Body of pancreas (tissue), 4 donors: ENCODE results near the gene PHYKPL. TPM values are rescaled to one million over a fixed set of nuclear protein-coding genes. Genes with fewer than 3 reads are reported as not detected.

Source experiments
- ATAC-seq: fragments of 150-250 bp; one replicate; pipeline ENCODE4 v1.9.1; 2016
- DNase-seq, 4 donors: peaks; one replicate each; pipeline ENCODE4 v3.0.0-alpha.2; 2019
- H3K27ac ChIP-seq, 4 donors: fragments of 200-600 bp; sonication (generic); 1 replicate in 3 of 4; 2 replicates in 1 of 4; pipeline versions ENCODE4 v1.5.1 to v1.6.1; 2016 to 2019; ENCODE audit warnings: mild to moderate bottlenecking in 1 of 4, mixed read lengths in 1 of 4, moderate library complexity in 1 of 4
- H3K27me3 ChIP-seq, 2 donors: fragments of 200-600 bp; sonication (generic); one replicate each; pipeline ENCODE4 v1.6.0; 2016; ENCODE audit warnings: mild to moderate bottlenecking in 1 of 2
- H3K36me3 ChIP-seq, 2 donors: fragments of 200-600 bp; sonication (generic); replicated peaks in 1 of 2; 2 replicates each; pipeline ENCODE4 v1.5.1; 2016; ENCODE audit warnings: low read depth in 2 of 2; ENCODE audit not compliant: insufficient read depth in 1 of 2
- H3K4me1 ChIP-seq: fragments of 200-600 bp; sonication (generic); one replicate; pipeline ENCODE4 v1.6.0; 2016
- H3K4me3 ChIP-seq, 2 donors: fragments of 200-600 bp; sonication (generic); 1 replicate in 1 of 2; 2 replicates in 1 of 2; pipeline ENCODE4 v1.5.1; 2016 to 2019
- H3K9me3 ChIP-seq, 3 donors: fragments of 200-600 bp; sonication (generic); 1 replicate in 2 of 3; 2 replicates in 1 of 3; pipeline ENCODE4 v1.5.1; 2016
- CTCF ChIP-seq, 7 experiments: fragments of 450-650 bp in 4 of 7; fragments of 200-600 bp in 3 of 7; sonication (generic) in 3 of 7; IDR thresholded peaks; one replicate each; pipeline ENCODE4 v1.5.1; 2016 to 2019; ENCODE audit warnings: antibody characterized with exemption in 7 of 7
- POLR2A ChIP-seq, 3 donors: fragments of 450-650 bp; IDR thresholded peaks; one replicate each; pipeline ENCODE4 v1.6.1; 2016; ENCODE audit warnings: antibody characterized with exemption in 3 of 3, mild to moderate bottlenecking in 2 of 3
- WGBS, 2 donors: methylation state at CpG; one replicate each; pipeline ENCODE4 v1.1.5; 2017; 5-methylcytosine and 5-hydroxymethylcytosine counted together
- intact Hi-C: fragments of 100-400 bp; cut with DNase I; formaldehyde crosslinking; loops from one replicate; pipeline ENCODE4 v1.15.1; 2023
- total RNA-seq, 2 donors: library from RNA; depleted of rRNA; stranded (reverse); fragments of >200 nt; gene quantifications; one replicate each; pipeline ENCODE4 v1.1.0, GENCODE V29; 2016

Gene PHYKPL
- total RNA-seq, 2 donors from 2014 or later, result 47.0 to 76.5 TPM

DNA sequence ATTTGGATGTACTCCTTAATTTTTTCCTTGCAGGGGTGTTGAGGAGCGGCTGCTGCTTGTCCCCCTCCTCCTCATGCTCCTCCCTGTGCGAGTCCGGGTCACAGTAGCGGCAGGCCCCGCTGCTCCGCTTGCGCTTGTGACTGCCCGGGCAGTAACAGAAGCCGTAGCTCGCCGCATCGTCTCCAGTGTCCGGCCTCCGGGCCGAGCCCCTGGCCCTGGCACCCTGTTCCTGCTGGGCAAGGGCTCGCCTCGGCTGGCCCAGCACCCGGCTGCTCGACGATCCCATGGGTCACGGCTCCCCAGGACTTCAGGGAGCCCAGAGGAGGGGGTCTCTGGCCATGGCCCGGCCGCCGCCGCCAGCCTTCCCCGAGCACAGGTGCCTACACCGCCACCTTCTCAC is 45.6 kb downstream of the PHYKPL start, which contains the start of gene GMCL2:
TSS of gene GMCL2 (minus strand) at position 358 of the 400 bp plus-strand sequence. CDS start at position 286, 72 bp downstream.
- intact Hi-C loops, result no loop called here
- no peak for DNase-seq
- 64 to 86% methylated on average over 21 to 23 of the region's 27 CpGs for WGBS, 2 donors
- TF ChIP-seq CTCF (IDR thresholded peaks at IDR 0.05) (no peak), POLR2A (IDR thresholded peaks at IDR 0.05) (no peak)
- Histone ChIP-seq H3K4me3 (no peak within 1 kb of the TSS), H3K4me1 (no peaks in the 10 kb centered on the region), H3K27ac (no peak within 1 kb of the TSS), H3K36me3 (no peaks in the 10 kb centered on the region), H3K27me3 (peaks cover 0 to 2% of the 10 kb centered on the region in 2 donors), H3K9me3 (no peaks in the 10 kb centered on the region)
- ATAC-seq, result no peak

DNA sequence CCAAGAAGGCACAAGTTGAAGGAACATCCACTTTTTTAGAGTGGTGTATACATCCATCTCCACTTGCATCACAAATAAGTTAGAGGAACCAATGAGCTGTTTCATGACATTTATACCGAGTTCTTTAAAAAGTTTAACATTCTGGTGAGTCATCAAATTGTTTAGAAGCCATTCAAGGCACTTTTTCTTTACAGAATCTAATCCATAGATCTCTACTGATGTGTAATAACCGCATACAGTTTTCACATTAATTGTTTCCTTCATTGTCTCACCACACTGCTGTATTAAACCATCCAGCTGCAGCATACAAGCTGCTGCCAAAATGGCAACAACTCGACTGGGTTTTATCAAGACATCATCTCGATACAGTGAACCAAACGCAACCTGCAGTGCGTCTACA is 46.2 kb downstream of the PHYKPL start:
- ATAC-seq (no peak), DNase-seq (no peak)
- intact Hi-C loops, result no loop called here
- H3K27ac ChIP-seq, result no peak overlapping the region
- TF ChIP-seq POLR2A (IDR thresholded peaks at IDR 0.05), result no peak
- no peak for TF ChIP-seq CTCF (IDR thresholded peaks at IDR 0.05)
- H3K9me3 ChIP-seq, result no peaks in the 10 kb centered on the region
- 69 to 73% methylated on average over 6 of the region's 6 CpGs for WGBS, 2 donors
- no peaks in the 10 kb centered on the region for H3K4me1 ChIP-seq
- no peaks in the 10 kb centered on the region for H3K27me3 ChIP-seq
- no peaks in the 10 kb centered on the region for H3K36me3 ChIP-seq
- H3K4me3 ChIP-seq, result no peak overlapping the region

- TF ChIP-seq POLR2A (IDR thresholded peaks at IDR 0.05) (no peak), CTCF (IDR thresholded peaks at IDR 0.05) (no peak)
Measured at GRCh38 chr5:178182158-178182876, 50.3 kb downstream of the PHYKPL start.

DNA sequence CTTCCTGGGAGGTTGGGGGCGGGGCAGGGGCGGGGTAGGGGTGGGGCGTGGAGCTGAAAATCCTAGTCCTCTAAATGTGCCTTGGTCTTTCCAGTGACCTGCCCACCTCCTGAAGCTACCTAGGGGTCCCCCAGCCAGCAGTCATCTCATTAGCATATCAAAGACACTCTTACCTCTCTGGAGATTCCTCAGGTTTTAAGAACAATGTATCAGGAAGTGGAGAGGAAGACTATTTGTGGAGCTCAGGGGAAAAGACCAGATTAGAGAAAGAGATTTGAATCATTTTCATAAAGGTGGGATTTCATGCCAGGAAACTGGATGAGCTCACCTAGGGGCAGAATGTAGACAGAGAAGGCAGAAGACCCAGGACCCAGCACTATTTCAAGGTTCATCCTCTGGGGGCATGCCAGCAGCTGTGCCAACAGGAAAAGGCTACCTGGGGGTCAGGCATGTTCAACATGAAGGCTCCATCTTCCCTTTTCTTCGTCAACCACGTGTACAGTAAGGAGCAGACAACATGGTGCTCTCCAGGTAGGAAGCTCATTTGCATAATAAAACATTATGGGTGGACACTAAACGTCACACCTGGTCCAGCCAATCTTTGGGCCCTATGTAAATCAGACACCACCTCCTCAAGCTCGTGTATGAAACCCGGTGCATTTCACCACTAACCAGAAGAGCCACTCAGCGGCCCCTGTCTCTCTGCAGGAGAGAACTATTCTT is 52.3 kb downstream of the PHYKPL start:
- intact Hi-C loops, result no loop called here
- DNase-seq (no peak), ATAC-seq (no peak)
- H3K4me1 ChIP-seq, result no peaks in the 10 kb centered on the region
- no peaks in the 10 kb centered on the region for H3K36me3 ChIP-seq
- H3K9me3 ChIP-seq, result no peaks in the 10 kb centered on the region
- H3K27me3 ChIP-seq, result no peaks in the 10 kb centered on the region
- no peak overlapping the region for H3K4me3 ChIP-seq
- WGBS, 2 donors, result 18 to 30% methylated on average over 6 to 9 of the region's 9 CpGs
- H3K27ac ChIP-seq, result no peak overlapping the region
- TF ChIP-seq POLR2A (IDR thresholded peaks at IDR 0.05), result no peak
- no peak for TF ChIP-seq CTCF (IDR thresholded peaks at IDR 0.05)

More at GRCh38 chr5:178182158-178182876, 50.3 kb downstream of the PHYKPL start:
- Histone ChIP-seq H3K9me3 (no peaks in the 10 kb centered on the region), H3K27me3 (no peaks in the 10 kb centered on the region), H3K4me3 (no peak overlapping the region), H3K36me3 (no peaks in the 10 kb centered on the region), H3K4me1 (no peaks in the 10 kb centered on the region), H3K27ac (no peak overlapping the region)
- intact Hi-C loops, result no loop called here
- 29 to 40% methylated on average over 4 of the region's 4 CpGs for WGBS, 2 donors
- no peak for DNase-seq
- no peak for ATAC-seq
